GM18861 (cell line): ENCODE results near the gene EFNB2.

Source experiments
- ATAC-seq: cut with Tn5 transposase; IDR thresholded peaks from one replicate; pipeline ENCODE4 v1.9.1; 2021; ENCODE audit not compliant: unreplicated experiment

Gene EFNB2

DNA sequence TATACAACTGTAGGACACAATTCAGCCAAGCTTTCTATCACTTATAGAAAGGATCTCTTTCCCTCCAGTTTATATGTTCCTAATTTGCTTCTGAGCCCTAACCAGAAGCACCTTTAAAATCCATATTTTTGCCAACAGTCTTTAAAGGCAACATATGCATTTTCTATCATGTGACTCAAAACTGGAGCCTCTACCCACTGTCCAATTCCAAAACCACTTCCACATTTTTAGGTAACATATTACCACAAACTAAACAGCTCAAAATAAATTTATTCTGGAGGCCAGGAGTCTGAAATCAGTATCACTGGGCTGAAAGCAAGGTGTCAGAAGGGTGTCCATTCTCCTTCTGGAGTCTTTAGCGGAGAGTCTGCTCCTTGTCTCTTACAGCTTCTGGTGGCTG, 15.9 kb upstream of the EFNB2 start:
- no peak for ATAC-seq

GRCh38 chr13:106550570-106551135, 15.2 kb upstream of the EFNB2 start:
- ATAC-seq, result no peak

DNA sequence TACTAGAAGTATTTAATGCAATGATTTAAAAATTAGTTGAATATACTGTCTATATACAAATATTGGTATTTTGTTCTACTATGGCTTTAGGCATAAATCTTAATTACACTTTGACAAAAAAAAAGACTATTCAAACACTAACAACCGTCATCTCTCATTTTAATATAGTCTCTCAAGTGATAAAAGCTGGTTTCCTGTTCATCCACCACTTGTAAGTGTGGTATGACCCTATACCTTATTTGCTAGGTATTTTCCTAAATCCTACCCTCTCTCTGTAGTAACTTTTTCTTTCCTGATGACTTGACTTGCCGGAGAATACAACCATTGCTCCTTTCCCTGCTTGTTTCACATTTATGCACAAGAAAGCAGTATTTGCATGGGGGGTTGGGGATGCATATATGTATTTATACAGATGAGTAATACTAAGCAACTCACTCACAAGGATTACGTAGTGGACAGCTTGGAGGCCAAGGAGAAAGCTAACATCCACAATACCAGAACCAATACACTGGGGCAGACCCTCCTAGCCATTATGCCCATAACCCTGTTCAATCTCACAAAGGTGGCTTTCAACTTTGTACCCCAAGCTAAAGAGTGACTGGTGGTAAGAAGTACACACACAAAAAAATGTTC, 12.7 kb upstream of the EFNB2 start:
- ATAC-seq, result no peak

DNA sequence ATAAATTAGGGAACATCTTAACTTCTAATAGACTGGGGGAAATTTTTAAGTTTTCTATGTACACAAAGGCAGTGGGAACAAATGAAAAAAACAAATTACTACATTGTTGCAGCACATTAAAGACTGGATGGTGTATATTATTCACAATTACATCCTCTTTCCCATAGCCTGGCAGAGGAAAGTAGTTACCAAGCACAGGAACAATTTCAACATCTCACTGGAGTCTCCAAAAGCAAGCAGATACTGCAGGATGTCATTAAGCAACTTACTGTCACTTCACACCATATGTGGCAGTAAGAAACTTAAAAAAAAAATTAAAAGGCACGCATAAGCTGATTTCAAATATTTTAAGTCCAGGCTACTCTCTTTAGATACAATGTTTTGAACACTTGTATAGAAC, 6.4 kb upstream of the EFNB2 start:
- ATAC-seq, result no peak

DNA sequence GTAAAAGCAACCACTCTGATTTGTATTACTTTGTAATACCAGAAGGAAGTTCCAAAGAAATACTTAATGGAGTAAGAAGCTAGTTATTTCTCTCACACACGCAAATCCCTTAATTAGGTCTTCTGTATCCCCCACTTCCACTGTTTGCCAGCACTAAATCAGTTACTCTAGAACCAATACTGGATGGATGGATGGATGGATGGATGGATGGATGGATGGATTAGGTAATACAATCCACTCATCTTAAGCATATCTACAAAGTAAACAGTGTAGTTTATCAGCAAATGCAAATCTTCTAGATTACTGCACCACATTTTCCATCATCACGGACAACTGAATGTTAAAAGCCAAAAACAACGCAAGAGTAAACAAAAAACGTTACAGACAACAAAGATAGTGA, 5.2 kb upstream of the EFNB2 start:
- no peak for ATAC-seq

GRCh38 chr13:106537521-106537920, 2.1 kb upstream of the EFNB2 start:
- ATAC-seq, result no peak

DNA sequence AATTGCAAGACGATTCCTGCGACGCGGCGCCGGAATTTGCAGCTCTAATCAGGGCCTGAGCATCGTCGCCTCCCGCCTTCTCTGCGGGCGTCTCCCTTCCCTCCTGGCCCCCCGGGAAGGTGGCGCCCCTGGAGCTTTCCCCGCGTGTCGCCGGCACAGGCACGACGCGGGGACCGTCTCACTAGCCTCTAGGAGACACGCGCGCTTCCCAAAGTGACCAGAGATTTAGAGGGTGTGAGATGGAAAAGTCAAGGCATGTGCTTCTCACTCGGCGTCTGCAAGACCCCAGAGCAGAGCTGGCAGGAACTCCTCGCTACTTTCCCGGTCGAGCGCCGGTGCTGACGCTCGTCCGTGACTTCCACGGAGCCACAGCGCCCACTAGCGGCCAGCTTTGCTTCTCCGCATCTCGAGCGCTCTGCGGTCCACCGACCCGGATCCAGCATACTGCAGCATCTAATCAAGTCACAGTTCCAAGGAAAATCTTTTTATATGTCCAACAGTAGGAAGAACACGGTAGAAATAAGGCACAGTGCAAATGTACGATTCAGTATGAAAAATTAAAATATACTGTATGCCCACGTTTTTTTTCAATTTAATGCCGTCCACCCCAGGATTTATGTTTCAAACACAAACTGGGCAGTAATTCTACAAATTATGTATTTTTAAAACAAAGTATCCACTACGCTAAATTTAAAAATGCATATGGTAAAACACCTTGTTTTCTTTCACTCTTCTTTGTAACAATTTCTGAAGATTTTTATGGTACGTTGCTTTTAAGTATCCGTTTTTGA, 977 bp upstream of the EFNB2 start:
- ATAC-seq, result peak; percentile 29

- ATAC-seq, result peak; percentile 21
Measured at GRCh38 chr13:106534639-106535551, 567 bp downstream of the EFNB2 start.

DNA sequence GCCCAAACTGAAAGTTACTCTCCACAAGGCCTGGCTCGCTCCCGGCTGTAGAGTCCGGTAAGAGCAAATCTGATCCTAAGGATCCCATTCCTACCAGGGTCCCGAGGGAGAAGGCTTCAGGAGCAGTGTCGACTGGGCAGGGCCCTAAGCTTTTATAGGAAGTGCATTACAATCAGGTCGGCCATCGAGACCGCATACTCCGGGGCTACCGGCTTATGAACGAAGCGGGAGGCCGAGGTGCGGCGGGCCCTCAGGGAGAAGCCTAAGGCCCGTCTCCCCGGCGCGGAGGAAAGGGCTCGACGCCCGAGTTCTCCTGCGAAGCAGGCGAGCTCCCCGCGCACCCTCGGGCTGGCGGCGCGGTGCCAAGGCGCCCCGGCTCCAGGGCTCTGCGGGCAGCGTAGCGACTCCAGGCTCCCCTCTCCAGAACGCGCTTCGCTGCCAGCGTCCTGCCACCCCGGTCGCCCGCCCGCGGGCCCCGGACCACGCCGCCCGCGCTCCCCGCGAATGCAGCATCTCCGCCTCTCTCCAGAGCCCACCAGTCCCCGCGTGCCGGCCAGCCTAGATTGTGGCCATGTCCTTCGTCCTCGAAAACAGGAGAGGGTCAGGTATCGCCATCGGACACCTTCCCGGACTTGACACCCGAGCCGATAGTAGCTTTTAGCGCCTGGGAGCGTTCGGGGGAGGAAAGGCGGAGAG, 1.4 kb downstream of the EFNB2 start:
- no peak for ATAC-seq

DNA sequence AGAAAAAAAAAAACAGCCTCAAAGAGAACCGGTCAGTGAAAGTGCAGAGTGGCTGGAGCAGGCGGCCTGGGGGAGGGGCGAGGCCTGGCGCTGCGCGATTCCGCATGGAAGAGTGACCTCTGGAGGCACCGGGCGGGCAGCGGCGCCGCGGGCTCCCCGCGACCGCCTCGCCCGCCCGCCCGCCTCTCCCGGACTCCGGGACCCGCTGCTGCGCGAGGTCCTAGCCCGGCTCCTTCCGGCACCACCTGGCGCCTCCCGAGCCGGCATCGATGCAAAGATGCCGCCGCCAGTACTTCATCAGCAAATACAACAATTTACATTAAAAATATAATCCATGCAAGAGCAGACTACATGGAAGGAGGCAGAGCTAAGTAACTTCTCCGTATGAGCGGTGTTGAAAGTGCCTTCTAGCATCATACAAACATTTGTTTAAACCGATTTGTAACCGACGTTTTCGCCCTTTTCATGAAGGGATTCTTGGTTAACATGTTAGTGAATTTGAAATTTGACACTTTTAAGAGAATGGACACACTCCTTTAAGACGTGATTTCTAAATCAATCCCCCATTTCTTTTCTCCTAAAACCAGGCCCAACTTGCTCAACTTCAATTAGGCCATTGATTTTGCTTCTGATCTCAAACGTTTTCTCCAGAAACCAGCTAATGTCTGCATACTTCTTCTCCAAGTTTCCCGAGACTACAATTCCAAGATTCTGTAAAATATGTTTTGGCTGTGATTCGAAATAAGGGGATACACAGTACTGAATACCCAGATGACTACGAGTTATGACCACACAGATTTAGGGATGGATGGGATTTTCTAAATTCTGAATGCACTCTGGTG, 2.1 kb downstream of the EFNB2 start:
- no peak for ATAC-seq

DNA sequence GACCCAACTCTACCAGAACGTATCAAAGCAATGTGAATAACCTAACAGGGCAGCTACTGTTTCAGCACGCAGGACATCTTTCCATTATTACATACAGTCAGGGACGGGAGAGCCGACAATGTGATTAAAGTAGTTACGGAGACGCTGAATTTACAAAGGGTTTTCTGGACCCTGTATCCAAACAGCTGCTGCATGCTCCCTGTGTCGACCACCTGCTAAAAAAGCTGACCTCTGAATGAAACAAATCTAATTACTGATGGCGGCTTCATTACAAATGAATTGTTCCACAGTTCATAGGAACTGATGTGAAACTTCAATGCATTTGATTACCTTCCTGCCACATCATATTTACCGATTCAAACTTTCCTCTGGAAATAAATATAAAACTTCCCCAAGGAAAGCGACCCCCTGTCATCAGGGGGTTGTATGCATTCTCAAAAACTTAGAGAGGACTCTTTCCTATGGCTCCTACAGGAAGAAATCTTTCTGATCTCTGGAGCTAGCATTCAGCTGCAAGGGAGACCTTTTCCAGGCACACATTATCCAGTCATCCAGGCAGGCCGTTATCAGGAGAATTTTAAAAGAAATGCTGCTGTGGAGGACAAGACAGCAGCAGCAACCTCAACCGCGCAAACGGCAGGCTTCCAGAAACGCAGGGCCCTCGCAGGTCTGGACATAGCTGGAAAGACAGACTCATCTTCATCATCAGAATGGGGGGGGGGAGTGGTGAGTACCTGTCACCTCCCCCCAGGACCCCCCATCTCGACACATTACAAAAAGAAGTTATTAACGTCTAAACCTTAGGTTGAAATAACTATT, 3.1 kb downstream of the EFNB2 start:
- ATAC-seq, result no peak

DNA sequence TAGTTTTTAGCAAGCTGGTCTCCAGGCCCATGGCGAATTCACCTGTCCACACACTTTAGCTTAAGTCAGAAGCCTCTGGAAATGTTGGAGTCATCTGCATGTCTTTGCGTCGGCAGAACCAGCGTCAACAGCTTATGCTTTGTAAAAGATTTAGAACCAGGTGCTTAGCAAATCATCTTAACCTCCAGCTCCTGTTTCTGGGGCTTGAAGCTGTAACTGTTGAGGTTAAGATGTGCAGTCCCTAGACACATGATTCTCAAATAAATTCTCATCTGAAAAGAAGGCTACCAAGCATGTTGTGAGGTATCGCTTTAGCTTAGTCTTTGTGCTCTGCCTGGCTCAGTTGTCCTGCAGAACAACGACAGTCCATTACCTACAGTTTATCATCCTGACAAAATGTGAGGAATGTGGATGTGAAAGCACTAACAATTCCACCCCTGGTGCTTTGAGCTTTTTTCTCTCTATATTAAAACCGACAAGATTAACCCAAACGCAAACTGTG, 4.4 kb downstream of the EFNB2 start:
- ATAC-seq, result no peak

DNA sequence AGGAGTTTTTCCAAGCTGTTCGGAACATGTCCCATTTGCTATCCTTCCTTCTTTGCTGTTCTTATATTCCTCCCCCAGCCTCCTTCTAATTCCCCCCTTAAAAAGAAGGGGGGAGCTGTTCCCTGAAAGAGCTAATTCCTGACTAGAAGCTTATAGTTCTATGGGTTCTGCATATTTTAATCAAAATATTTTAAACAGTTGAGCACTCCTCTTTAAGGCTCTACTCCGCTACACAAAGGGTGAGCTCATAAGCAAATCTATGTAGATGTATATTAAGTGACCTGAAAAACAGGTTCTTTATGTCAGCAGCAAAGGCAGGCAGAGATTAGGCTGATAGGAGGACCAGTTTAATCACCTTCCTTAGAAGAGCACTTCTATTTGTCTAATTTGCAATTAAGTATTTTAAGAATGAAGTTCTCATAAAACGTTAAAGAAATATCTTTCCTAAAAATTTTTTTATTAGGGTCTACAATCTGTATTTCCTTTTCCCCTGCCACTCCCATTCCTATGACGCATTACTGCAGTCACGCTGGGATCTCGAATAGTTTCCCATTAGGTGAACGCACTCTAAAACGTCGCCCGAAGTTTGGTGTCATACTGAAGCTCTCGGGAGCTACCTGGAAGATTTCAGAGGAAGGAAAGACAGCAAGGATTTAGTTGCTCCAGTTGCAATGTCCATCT, 5.2 kb downstream of the EFNB2 start:
- ATAC-seq, result no peak

GRCh38 chr13:106529415-106530170, 5.9 kb downstream of the EFNB2 start:
- ATAC-seq, result no peak

DNA sequence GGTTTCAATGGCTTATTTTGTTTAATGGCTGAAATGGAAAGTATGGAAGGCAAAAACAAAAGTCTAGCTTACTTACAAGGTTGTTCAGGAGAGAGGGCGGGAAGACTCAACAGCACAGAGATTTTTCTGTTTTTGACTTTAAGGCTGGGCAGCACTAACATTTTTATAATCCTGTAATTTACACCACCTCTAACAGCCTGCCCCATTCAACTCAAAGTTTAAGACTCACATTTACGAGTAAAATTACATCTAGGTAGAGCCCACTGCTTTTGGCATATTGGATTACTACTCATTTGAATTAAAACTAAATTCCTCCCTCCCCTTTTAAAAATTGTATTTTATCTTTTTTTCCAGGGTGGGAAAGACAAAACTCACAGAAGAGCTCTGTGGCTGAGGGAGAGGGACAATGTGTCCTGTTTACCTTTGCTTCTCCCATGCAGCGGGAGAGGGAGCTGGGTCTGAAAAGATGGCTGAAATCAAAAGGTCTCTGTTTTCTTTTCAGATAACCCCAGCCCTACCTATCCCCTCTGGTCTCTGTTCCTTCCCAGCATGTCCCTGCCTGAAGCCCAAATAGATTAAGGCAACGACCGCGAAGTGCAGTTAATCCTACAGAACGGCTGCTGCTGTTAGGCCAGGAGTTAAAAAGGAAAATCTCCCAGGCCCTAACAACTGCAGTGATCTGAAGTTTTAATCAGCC, 6.6 kb downstream of the EFNB2 start:
- no peak for ATAC-seq

GRCh38 chr13:106527826-106528225, 7.6 kb downstream of the EFNB2 start:
- no peak for ATAC-seq

GRCh38 chr13:106527445-106527801, 8.0 kb downstream of the EFNB2 start:
- no peak for ATAC-seq
